NCI-H446 (cell line): ENCODE measurements around the gene DNASE1L3.
"Not testable (repeated sequence)": the region's sequence is repeated elsewhere in the genome, so short reads cannot be mapped to it uniquely, and the experiment has no call there.

Experiments used
- DNase-seq, 2 experiments: peaks; one replicate each; lab custom pipeline; 2025; lab: John Stamatoyannopoulos, UW

The DNASE1L3 gene

DNA sequence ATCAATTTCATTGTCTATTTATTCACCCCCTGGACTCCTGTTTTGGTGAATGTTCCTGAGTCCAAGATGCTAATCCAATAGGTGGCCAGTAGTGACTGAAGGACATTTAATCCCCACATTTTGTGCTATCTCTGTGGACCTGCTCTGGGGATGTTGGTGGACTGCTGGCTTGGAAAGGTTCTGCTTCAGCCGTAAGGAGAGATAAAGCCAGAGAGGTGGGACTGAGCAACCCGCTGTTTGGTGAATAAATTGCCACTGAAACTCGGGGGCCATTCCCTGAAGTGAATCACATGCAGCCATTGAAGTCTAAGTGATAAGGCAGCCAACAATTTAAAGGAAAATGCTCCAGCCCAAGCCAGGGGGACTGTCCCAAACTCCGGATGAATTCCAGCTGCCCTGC is 25.2 kb upstream of the DNASE1L3 start:
- no peak for DNase-seq

DNA sequence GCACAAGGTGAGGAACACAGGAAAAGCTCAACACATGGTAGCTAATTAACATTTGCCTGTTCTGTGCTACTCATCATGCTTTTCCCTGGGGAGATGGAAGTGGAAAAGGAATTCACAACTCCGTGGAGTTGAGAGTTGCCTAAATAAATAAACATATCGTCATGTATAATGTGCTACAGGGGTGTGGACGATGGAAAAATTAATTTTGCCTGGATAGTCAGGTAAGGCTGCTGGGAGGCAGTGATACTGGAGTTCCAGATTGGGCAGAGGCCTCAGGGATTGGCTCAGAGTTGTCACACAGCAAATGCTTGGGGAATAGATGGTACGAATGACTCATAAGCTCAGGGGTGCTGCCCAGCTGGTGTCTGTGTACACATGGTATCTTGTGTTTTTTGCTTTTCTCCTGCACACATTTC is 23.8 kb upstream of the DNASE1L3 start:
- peak in 1 of 2 experiments; percentile 37 for DNase-seq

DNA sequence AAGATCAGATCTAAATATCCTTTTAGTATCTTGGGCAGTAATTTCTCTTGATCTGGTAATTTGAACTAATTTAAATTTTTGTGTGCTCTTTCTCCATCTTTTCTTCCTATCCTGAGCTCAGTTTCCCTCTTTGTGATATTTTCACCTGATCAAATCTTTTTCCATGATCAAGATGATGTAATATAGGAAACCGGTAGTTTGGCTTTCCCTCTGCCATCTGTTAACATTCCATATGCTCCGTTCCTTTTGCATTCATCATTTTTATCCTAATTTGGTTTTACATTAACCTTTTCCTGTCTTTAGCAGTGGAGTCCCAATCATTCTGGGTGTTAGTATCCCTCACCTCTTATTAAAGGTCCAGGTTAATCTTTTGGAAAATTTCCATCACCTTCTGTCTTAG is 20.9 kb upstream of the DNASE1L3 start:
- peak in 1 of 2 experiments; percentile 16 for DNase-seq

DNA sequence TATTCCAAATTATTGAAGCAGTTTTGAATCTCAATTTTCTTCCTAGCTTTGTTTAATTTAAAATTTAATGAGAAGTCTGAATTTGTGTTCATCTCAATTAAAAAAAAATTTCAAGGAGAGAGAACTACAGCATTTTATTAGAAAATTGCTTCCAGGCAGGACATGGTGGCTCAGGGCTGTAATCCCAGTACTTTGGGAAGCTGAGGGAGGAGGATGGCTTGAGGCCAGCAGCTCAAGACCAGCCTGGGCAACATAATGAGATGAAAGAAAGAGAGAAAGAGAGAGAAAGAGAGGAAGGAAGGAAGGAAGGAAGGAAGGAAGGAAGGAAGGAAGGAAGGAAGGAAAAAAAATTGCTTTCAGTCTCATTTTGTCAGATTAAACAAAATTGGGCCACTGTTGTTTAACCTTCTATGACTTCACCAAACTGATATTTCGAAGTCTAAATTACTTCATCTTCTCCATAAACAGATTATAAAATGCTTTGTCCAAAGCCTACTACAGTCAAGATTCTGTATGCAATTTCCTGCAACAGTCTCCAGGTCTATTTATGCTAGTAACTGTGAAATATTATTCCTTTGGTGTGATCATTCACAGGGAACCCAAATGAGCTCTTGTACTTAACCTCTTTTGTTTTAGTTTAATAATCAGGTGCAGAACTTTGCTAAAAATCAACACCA is 20.2 kb upstream of the DNASE1L3 start:
- peak in 1 of 2 experiments; percentile 2 for DNase-seq

DNA sequence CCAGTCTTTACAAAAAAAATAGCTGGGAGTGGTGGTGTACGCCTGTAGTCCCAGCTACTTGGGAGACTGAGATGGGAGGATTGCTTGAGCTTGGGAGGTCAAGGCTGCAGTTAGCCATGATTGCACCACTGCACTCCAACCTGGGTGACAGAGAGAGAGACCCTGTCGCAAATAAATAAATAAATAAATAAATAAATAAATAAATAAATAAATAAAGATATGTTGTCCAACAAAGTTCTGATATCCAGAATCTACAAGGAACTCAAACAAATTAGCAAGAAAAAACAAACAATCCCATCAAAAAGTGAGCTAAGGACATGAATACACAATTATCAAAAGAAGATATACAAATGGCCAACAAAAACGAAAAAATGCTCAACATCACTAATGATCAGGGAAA is 17.2 kb upstream of the DNASE1L3 start:
- not testable (repeated sequence) for DNase-seq

DNA sequence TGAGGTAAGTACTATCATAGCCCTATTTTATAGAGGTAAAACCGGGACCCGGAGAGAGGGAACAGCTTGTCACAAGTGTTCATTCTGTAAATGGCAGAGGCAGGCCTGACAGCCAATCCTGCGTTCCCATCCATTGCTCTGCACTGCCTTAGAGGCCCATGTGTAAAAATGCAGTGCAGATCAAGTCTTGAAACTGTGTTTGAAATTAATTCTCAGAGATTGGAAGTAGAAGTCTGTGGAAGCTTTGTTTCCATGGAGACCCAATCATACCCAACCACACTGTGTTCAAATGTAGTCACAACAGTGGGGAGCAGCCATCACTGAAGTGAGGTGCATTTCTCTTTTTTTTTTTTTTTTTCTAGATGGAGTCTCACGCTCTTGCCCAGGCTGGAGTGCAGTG is 13.1 kb upstream of the DNASE1L3 start:
- DNase-seq, result no peak

DNA sequence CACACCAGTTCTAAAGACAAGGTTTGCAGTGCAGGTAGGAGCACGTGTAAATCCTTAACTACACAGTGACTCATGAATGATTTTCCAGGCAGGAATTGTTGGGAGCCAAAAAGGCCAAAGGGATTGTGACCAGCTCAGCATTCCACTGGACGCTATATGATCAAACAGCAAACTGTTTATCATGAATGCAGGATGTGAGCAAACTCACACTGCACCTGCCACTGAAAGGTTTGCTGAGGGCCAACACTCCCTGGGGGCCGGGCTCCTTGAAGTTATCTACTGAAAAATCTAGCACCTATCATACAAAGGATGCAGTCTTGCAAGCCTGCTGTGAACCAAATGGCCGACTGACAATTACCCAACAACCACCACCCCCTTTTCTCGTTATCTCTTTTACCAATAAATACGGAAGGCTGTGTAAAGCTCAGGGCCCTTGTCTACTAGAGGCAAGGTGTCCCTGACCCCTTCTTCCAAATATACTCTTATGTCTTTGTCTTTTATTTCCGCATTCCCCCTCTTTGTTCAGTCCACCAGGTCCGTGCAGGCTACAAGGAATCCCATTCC is 11.5 kb upstream of the DNASE1L3 start:
- no peak for DNase-seq

DNA sequence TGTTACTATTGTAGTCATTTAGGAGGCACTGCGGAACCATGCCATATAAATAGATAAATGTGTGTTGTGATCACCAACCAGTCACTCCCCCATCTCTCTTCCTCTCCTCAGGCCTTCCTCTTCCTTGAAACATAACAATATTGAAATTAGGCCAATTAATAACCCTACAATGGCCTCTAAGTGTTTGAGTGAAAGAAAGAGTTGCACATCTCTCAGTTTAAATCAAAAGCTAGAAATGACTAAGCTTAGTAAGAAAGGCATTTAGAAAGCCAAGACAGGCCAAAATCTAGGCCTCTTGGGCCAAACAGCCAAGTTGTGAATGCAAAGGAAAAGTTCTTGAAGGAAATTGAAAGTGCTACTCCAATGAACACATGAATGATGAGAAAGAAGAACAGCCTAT is 8.1 kb upstream of the DNASE1L3 start:
- DNase-seq, result no peak

DNA sequence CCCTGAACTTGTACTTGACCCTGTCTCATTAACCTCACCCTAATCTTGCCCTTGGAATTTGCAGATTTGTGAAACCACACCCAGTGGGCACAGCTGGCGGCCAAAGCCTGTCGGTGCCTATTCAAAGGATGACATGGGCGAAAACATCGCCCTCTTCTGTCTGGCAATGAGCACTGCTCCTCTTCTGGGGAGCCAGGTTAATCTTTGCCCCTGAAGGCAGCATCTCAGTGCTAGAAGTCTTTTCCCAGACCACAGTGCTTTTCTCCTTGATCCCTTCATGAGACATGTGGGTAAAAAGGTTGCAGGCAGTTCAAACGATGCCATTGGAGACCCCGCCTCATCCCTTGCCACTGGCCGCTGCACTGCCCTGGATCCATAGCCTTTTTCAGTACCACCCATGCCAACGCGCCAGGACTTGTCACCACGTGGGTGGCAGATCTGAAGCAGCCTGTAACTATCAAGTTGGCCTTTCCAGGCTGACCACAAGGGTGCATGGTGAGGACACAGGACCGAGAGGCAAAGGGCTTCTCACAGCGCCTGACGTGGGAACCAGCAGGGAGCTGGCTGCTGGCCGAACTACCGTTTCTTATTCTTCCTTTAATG is 6.5 kb upstream of the DNASE1L3 start:
- peak in 1 of 2 experiments; percentile 13 for DNase-seq

DNA sequence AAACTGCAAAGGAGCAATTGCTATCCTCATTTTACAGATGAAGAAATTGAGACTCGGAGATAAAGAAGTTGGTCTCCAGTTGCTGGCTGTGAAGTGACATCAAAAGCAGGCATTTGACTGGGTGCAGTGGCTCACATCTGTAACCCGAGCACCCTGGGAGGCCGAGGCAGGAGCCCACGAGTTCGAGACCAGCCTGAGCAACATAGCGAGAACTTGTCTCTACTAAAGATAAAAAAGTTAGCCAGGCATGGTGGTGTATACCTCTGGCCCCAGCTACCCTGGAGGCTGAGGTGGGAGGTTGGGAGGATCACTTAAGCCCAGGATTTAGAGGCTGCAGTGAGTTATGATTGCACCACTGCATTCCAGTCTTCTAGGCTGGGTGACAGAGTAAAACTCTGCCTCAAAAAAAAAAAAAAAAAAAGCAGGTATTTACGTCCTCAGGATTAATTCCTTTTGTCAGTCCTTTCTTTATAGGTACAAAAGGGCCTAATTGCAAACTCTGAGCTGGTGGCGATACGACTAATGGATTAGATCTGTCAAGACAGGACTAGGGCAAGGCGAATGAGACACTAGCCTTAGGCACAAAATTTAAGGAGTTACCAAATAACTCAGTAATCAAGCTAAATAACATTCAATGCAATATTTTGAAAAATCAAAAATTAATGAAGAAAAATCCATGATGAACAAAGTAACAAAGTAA is 5.9 kb upstream of the DNASE1L3 start:
- DNase-seq, result no peak

DNA sequence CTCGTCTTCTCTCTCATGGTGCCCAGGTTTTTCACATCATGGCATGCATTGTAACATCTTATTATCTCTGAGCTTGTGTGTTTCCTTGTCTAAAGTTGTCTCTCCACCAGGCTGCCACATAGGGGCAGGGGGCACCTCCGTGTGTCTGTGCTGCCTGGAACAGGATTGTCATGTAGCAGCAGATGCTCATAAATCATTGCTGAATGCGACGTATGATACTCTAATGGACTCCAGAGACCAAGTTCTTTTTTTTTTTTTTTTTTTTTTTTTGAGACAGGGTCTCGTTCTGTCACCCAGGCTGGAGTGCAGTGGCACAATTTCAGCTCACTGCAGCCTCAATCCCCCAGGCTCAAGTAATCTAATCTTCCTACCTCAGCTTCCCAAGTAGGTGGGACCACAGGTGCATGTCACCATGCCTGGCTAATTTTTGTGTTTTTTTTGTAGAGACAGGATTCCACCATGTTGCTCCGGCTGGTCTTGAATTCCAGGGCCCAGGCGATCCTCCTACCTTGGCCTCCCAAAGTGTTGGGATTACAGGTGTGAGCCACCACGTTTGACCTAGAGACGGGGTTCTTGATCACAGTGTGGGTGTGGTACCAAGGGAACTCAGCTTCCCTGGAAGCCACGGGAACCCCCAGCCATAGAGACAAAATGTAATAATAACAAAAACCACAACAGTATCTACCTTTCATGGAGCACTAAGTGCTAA is 4.7 kb upstream of the DNASE1L3 start:
- DNase-seq, result no peak

DNA sequence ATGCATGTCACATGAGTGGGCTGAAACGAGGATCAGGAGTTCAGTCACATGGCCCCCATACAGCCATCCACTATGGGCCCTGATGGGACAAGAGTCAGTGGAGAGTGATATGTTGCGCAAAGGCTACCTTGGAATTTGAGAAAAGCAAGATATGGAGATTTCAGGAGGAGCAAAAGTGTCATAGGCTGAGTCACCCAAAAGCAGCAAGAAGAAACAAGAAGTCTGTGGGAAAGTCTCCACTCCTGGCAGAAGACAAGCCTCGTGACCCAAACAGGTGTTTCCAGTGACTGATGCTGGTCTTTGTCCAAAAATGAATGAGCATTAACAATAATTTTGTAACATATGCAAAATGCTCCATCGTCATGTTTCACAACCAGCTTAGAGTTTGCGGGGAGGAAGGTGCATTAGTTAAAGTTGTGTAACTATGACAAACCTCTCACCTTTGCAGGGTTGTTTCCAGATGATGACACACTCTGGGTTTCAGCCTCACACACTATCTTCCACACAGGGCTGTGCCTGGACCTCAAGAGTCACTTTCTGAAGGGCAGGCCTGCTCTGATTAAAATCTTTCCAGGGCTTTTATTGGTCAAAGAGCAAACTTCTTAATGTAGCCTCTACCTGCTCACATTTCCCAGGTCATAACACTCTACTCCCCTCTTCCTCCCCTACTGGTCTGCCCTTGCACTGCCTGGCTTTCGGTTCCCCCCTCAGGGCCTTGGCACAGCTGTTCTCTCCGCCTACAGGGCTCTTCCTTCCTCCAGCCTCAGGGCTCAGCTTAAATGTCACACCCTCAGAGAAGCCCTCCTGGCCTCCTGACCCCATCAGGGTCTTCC is 3.9 kb upstream of the DNASE1L3 start:
- DNase-seq, result no peak

DNA sequence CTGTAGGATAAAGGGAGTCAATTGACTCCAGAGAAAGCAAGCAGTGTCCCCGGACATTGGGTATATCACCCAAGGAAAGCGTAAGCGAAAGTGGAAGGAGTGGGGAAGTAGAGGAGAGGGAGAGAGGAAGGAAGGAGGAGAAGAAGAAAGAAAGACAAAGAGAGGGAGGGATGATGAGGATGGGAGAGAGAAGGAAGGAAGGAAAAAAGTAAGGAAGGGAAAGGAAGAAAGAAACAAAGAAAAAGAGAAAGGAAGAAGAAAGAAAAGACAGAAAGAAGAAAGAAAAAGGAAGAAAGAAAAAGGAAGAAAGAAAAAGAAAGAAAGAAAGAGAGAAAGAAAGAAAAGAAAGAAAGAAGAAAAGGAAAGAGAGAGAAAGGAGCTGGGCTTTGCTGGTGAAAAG is 839 bp downstream of the DNASE1L3 start:
- no peak for DNase-seq

DNA sequence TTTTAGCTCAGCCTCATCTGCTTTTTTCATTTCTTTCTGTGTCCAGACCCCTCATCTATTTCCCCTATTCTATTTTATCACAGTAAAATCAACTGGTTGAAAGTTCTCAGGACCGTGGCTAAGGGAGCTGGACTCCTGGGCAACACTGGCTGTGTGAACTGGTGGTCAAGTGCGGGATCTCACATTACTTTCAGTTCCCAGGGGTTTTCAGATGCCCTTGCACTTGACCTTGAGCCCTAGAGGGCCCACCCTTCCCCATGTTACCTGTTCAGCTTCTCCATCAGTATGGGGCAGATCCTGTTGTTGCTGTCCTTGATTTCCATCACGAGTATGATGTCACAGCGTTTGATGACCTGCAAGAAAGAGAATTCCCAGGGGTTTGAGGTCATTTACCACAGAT is 2.8 kb downstream of the DNASE1L3 start:
- DNase-seq, result no peak

DNA sequence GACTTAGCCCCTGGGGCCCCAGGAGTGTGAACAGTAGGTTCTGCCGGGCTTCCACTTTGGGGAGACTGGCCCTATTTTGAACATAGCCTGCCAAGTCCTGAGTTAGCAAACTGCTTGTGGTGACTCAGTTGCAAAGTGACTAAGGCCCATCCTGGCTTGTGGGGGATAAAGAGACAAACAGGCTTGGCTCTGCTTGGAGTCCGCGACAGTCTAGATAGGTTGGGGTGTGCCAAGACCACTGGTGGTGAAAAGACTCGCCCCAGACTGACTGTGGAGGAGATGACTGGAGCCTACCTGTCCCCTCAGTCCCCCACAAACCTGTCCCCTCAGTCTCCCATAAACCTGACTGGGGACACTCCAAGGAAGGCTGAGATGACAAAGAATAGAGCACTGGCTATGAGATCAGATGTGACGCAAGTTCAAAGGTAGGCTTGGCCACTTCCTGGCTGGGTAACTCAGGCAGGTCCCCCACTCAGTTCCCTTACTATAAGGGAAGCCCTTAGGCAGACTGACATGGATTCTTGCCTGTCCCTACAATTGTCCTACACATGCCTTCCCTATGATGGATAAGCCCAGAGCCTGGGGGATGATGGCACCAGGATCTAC is 4.3 kb downstream of the DNASE1L3 start:
- no peak for DNase-seq

DNA sequence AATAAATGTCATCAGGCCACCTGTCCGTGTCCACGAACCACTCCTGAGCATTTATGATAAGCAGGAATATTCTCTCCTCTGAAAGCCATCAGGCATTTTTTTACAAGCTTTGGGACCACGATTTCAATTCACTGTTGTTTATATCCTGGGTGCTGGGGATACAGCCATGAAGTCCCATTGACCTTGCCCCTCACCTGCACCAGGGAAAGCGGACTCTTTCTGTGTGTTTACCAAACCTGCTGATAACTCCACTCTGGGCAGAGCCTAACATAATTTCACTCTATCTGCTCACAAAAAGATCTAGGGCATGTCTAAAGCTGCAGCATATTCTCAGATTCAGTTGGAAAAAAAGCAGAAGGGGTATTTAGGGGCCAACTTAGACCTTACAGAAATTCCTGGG is 4.8 kb downstream of the DNASE1L3 start:
- no peak for DNase-seq

DNA sequence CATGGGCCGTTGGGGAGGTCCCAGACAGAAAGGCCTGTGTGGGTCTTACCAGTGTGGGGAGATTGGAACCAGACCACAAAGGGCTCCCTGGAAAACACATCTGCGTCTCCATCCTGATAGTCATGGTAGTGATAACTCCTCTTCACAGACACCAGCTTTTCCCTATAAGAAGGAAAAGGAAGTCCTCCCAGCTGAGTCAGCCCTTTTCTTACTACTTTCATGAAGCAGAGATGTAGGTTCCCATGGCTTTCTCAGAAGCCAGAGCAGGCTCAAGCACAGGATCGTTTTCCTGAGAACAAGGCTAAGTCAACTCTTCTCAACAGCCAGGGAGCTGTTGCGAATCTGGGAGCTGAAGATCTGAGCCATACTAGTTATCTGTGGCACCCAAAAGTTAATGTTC is 6.1 kb downstream of the DNASE1L3 start:
- no peak for DNase-seq

DNA sequence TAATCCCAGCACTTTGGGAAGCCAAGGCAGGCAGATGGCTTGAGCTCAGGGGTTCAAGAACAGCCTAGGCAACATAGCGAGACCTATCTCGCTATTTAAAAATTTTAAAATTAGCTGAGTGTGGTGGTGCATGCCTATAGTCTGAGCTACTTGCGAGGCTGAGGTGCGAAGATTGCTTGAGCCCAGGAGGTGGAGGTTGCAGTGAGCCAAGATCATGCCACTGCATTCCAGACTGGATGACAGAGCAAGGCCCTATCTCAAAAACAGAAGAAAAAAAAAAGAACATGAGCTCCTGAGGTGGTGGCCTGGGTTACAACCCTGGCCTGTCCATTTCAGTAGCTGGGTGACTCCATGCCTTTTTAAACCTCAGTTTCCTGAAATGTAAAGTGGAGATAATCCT is 7.2 kb downstream of the DNASE1L3 start:
- no peak for DNase-seq

DNA sequence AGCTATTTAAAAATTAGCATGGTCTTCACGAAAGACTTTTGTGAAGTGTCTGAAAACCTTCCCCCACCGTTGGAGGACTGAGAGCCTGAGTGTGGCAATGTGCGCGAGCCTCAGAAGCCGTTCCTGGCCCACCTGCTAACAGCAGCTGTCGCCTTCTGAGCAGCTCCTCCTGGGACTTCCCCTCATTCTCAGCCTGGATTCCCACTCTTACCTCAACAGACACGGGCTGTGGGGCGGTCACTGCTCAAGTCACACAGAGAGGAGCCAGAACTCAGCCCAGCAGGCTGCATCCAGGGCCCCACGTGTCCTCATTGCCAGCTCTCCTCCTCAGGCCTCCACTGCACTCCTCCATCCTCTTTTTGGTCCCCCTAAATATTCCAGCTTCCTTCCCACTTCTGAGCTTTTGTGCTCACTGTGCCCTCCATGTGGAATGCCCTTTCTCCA is 7.8 kb downstream of the DNASE1L3 start:
- DNase-seq, result no peak

DNA sequence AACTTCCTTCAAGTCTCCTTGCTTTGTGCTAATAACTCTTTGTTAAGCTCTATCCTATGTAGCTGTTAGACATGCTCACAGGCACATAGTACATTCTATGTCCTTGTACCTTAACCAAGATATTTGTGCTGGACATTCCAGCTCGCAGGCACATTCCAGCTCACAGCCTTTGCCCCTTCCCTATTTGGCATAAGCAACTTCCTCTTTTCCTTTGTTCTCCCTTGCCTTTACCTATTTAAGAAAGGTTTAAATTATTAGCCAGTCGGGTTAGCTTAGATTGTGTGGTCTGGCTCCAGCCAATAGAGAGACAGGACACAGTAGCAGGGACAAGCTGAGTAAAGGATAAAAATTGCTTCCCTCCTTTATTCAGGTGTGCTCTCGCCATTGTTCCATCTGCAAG is 9.3 kb downstream of the DNASE1L3 start:
- DNase-seq, result not testable (repeated sequence)

DNA sequence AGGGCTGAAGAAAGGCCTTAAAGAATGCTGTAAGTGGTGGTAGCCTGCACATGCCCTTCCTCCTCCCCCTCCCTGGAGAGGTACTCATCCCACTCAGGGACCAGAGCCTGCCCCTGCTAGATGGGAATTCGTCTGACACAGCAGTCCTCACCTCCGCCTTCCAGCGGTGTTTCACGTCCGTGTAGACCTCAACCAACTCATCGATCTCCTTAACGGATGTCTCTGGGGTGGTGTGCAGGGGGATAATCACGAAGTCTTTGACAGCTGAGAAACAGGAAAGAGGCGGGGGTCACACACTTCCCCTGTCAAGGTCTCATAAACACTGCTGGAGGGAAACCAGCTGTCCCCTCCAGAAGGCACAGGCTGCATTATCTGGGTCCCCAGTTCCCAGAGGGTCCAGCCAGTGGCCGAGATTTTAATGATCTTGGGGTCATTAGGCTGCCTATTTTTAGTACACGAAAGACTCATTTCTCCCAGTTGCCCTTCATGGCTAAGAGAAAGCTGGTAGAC is 9.9 kb downstream of the DNASE1L3 start:
- no peak for DNase-seq
